ENCODE data around the gene ZNF281.

The ZNF281 gene

DNA sequence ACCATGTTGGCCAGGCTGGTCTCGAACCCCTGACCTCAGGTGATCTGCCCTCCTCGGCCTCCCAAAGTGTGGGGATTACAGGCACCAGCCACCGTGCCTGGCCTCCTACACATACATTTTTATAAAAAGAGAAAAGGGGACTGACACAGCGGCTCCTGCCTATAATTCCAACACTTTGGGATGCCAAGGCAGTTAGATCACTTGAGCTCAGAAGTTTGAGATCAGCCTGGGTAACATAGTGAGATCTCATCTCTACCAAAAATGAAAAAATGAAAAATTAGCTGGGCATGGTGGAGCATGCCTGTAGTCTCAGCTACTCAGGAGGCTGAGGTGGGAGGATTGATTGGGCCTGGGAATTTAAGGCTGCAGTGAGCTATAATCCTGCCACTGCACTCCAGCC lies 23.4 kb downstream of the ZNF281 start:
- DNase-seq (ENCODE audit: low read depth) = no peak

DNA sequence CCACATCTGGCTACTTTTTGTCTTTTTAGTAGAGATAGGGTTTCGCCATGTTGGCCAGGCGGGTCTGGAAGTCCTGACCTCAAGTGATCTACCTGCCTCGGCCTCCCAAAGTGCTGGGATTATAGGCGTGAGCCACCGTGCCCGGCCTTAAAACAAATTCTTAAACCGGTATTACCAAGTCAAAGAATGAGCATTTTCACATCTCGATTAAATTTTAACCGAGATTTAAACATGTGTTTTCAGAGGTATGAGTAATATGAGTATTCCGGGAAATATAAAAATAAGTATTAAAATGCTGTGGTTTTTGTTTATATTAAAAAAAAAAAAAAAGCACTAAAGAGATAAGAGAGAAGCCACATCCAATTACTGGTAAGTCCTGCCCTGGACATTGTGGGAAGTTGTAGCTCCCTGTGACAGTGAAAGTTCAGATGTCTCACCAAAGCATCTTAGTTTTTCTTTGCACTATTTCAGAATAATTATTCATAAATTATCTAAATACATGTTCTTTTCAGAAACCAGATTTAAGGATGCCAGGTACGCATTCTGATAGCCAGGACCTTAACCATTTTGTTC lies 24.9 kb downstream of the ZNF281 start:
- DNase-seq (ENCODE audit: low read depth) = no peak

DNA sequence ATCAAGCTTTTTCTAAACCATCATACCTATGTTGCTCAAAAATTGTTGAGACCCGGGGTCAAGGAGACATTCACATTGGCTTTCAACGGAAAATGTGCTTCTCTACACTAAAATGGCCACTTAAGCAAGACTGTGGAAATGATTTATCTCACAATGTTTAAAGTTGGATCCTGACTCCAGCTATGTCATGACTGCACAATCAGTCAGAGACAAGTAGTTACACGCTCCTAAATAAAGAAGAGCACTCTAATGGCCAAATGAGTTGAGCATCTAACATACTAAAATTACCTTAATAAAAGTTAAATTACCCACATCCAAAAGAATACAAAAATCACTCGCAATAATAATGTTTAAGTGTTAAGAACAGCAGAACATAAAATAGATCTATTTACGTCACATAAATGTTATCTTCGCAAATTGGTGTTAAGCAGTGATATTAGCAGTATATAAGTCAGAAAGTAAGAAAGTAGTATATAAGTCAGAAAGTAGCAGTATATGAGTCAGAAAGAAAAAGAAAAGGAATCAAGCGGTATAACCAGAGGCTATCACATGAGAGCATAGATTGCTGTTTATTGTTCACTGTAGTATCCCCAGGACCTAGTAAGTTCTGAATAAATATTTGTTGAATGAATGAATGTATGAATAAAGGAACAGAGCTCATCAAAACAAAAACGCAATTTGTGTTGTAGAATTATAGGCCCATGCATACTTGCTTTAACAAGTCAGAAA lies 28.4 kb downstream of the ZNF281 start:
- DNase-seq (ENCODE audit: low read depth) = no peak

DNA sequence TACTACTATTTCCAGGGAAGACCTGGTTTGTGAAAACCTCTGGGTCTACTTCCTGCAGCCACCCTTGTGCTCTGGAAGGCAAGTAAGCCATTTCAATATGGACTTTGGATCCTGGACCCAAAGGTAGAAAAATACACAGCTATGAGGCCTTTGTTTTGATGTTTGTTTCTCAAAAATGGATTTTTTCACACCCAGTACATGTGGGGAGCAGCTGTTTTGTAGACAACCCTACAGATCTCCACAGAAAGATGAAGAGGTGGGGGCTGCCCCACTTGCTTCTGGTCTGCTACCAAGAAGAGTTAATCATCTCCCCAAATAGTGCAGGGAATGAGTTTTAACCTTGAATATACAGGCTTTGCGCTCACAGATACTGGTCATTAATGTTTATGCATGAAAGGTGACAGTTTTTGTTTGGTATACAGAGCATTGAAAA lies 29.2 kb downstream of the ZNF281 start:
- DNase-seq (ENCODE audit: low read depth) = no peak

DNA sequence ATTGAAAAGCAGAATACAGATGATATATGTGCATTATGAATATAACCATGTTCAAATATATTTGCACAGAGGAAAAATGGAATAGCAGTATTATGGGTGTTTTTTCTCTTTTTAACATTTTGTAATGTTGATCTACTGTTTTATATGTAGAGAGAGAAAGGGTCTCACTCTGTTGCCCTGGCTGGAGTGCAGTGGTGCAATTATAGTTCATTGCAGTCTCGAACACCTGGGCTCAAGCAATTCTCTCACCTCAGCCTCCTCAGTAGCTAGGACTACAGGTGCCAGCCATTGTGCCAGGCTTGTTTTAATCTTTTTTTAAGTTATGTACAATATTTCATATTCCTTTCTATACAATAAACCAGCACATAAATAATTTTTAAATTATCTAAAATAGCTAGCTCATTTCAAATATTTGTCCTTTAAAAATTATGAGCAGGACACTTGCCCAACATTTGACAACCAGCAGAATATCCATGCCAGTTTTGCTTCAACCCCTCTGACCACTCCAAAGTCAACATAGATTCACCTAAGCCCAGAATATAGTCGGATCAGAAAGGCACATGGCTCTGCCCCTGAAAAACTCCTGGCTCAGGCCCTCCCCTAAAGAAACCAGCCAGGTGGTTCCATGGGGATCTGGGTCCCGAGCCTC lies 29.8 kb downstream of the ZNF281 start:
- DNase-seq (ENCODE audit: low read depth) = no peak

DNA sequence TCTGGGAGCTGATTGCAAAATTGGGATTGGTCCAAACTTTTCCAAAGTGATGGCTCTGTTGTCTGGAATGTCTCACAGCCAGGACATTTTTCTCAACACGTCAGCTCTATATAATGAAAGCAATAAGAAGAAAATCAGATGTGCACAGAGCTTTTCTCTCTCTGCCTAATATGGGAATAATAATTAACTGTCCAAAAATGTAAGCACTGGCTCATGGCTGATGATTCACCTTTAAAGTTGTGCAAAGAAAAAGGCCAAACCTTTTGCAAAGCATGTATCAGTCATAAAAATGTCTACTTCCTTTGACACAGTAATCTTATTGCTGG lies 30.4 kb downstream of the ZNF281 start:
- DNase-seq (ENCODE audit: low read depth) = peak; percentile 65

DNA sequence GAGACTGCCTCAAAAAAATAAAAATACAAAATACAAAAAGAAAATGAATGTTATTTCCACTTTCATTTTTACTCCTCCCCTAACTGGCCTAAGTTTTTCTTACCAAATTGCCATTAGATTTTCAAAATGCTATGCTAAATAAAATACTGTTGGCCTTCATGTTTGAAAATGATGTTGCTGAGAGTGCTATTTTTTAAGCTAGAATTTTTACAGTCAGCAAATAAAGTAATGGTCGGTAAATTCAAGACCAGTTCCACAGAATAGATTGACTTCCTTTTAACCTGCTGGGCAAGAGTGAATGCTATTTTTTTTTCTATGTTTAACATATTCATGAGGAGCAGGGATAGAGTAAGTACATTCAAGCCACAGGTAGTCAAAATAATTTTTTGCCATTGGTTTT lies 31.7 kb downstream of the ZNF281 start:
- no peak for DNase-seq (ENCODE audit: low read depth)

DNA sequence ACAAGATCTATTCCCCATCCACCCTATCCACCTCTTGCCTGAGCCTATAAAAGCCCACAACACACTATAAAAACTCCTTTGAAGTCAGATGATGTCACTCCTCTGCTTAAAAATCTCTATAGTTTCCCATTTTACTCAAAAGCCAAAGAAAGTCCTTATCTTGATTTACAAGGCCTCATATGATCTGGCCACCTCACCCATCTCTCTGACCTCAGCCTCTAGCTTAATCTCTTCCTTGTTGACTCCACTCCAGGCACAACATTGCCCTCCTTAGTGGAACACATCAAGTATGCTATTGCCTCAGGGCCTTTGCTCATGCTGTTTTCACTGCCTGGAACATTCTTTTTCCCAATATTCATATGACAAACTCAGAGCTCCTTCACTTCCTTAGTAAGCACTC lies 33.3 kb downstream of the ZNF281 start:
- DNase-seq (ENCODE audit: low read depth) = no peak

DNA sequence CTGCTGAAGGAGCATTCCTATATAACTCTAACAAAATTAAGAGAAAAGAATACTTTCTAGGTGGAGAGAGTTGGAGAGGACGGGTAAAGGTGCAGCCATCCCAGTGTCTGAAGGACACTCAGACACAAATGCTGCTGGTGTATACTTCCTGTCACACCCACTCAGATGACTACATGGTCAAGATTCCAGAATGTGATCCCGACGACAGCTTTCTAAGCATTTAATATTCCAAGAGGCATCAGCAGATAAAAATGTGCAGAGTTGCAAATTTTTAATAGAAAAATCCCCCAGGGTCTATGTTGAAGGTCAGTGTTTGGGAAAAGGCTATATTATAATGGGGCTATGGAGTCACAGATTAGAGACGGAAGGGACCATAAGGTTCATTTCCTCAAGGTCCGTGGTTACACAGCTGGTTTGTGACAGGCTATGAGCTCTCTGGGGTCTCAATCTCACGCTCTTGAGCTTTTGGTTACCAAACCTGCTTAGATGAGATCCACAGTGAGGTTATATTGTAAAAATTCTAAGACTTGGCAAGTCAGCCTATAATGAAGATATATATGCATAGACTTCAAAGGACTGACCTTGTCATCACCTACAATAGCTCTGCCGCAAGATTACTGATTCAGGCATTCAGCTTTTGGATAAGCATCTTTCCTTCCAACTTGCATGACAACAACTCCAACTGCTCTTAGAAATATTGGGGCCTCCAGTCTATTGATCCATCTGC lies 35.1 kb downstream of the ZNF281 start:
- no peak for DNase-seq (ENCODE audit: low read depth)

DNA sequence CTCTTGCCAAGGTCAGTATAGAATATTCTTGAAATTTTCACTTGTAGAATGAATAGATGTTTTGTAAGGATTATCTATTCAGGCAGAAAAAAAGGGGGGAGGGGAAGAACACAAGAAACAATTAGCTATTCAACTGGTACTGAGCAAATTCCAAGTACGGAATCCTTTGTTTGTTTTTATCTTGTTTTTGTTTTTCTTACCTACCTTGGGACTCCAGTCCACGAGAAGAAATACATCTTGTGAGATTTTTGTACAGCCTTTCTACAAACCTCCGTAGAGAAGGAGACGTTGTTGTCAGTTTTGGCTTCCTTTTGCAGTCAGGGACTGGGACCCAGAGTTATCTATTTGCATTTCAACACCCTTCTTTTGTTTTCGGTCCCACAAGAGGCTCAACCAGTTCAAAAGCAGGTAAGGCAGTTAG lies 36.0 kb downstream of the ZNF281 start:
- DNase-seq (ENCODE audit: low read depth) = no peak

DNA sequence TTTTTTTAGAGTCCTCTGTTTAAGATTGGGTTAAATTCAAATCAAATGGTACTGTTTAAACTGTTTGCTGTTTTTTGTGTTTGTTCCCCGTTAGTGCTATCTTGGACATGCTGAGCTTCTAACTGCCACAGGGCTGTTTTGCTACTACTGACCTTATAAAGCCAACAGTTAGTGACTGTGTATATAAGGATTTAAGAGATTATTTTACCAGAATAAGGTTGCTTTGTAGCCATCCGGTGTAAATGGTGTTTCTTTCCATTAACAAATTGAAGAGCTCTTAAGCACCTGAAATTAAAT lies 37.0 kb downstream of the ZNF281 start:
- no peak for DNase-seq (ENCODE audit: low read depth)

DNA sequence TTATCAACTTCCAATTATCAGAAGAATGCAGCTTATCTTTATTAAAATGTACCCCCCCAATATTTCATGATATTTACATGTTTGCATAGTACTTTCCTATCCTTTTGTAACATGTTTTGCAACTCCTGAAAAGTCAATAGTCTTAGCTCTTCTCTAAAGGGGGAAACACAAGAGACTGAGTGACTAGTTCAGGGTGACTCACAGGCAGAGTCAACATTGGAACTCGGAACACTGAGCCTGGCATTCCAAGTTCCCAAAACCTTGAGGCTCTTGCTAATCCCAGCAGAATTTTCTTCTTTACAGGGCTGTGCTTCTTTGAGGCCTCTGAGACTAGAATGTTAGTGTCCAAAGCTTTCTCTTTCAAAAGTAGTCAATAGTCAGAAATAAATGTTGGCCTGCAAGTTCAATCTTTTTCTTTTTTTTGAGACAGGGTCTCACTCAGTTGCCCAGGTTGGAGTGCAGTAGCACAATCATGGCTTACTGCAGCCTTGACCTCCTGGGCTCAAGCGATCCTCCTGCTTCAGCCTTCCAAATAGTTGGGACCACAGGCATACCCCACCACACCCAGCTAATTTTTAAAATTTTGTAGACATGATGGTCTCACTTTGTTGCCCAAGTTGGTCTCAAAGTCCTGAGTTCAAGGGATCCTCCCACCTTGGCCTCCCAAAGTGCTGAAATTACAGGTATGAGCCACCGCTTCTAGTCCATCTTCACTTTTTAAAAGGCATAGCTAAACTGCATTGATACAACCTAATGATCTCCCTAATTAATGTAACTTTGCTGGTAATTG lies 37.5 kb downstream of the ZNF281 start:
- DNase-seq (ENCODE audit: low read depth) = peak; percentile 16

DNA sequence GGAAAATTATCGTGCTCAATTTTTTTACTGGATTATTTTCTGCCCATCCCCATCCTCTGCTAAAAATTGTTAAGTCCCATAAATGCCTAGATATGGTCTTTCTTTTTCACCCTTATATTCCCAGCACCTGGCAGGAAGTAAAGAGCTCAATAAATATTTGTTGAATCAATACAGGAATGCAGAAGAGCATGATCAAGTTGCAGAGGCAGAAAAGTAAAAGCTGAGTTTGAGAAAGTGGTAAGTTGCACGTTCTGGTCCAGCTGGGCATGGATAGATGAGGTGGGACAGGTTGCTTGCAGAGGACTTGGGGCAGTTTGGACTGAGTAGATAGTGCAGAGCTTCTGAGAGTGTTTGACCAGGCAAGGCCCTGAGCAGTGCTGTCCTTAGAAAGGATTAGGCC lies 40.1 kb downstream of the ZNF281 start:
- DNase-seq (ENCODE audit: low read depth) = no peak

DNA sequence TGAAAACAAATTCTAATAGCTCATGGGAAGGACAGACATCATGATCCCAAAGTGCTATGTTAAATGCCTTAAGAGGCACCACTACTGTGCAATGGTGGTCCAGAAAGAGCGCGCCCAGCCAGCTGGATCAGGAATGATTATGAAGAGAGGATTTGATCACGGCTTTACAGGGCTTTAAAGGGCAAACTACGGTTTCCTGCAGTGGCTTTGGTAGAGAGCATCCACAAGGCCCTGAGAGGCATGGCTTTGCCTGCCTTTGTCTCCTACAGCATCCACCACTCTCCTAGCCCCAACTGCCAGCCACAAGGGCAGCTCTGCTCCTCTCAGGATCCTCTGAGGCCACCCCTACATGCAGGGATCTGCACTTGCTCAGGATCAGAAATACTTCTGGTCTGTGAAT lies 40.7 kb downstream of the ZNF281 start:
- DNase-seq (ENCODE audit: low read depth) = no peak

DNA sequence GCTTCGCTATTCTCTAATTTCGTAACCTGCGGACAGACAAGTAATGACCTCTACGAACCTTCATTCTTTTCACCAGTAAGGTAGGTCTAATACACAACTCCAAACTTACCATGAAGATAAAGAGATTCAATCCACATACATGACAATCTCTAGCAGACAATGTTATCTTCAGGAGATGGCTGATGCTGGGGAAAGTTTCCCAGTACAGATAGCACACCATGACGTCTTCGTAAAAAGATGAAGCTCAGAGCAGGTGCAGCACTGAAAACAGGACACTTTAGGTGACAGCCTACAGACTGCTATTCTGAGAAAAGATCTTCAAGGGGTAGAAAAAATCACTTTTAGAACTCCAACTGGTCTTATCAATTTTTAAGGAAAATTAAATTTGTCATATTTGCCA lies 41.3 kb downstream of the ZNF281 start:
- no peak for DNase-seq (ENCODE audit: low read depth)

DNA sequence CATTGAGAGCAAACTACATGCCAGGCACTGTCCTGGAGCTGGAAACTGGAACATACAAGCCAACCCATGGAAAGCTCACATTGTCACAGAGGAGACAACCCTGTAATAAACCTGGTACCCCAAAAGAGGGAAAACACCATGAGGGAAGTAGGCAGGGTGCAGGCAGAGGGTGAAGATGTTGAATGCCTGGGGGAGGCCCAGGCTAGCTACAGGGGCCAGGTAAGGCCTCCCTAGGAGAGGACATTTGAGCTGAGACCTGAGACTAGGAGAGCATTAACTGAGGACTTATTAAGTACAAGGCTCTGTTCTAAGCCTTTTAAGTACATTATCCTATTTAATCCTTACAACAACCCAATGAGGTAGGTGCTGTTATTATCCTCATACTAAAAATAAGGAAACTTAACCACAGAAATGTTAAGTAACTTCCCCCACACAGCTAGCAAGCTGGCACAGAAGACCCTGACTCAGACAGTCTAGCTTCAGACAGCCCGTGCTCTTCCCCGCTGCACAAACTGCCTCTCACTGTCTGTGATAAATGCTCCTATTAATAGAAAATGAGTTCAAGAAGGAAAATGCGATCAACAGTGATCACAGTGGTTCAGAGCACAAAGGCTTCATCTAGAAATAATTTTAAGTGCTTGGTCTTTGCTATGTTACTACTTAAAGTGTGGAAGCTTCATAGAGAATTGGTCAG lies 41.8 kb downstream of the ZNF281 start:
- no peak for DNase-seq (ENCODE audit: low read depth)

DNA sequence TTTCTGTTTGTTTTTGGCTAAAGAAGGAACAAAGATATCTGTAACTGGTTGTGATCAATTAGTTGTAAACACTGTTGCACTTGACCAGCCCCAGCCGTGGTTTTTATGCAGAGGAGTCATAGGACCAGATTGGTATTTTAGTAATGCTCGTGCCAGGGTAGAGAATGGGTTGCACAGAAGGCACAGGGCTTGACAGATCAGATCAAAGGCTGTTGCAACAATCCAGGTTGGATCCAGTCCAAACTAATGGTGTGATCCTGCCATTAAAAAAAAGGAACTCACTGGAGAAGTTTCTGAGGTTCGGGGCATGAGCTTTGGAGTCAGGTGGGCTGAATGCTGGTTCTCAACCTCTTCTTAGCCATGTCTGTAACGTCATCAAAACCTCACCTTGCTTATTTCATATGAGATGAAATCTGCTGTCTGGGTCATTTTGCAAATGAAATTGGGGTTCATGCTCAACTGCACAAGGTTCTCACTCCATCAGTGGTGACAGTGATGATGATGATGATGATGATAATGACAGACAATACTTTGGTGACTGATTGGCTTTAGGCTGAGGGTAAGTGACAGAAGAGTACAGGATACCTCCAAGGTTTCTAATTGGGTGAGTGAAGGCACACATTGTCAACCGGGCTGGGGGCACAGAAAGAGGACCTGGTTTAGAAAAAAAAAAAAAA lies 43.1 kb downstream of the ZNF281 start:
- no peak for DNase-seq (ENCODE audit: low read depth)

DNA sequence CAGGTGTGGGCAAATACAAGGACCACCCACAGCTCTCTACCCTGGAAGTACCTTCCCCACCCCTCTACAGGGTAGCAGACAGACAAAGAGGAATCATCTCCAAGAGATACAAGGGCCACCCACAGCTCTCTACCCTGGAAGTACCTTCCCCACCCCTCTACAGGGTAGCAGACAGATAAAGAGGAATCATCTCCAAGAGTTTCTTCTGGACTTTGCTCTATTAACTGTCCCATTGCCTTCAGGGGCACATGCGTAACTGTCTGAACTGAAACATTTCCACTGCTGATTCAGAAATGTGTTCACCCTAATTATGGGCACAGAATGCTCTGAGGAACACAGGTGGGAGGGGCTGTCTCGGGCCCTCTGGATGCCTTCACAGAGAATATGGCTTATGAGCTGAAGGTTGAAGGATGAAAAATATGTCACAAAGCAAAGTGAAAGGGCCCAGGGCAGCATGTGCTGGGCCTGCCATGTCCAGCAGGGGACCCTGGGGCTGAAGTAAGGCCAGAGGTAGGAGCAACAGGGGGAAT lies 43.9 kb downstream of the ZNF281 start:
- DNase-seq (ENCODE audit: low read depth) = no peak

DNA sequence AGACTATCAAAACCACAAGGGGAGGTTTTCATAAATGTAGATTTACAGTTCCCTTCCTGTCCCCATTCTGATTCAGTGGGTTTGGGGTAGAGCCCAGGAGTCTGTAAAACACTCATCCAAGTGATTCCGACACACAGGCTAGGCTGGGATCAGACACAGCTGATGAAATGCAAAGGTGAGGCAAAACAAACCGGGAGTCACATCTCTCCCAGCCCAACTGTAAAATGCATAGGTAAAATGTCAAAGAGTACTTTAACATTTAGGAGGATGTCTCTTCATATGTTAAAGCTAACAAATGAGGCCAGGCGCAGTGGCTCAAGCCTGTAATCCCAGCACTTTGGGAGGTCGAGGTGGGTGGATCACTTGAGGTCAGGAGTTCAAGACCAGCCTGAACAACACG lies 45.0 kb downstream of the ZNF281 start:
- DNase-seq (ENCODE audit: low read depth) = no peak

DNA sequence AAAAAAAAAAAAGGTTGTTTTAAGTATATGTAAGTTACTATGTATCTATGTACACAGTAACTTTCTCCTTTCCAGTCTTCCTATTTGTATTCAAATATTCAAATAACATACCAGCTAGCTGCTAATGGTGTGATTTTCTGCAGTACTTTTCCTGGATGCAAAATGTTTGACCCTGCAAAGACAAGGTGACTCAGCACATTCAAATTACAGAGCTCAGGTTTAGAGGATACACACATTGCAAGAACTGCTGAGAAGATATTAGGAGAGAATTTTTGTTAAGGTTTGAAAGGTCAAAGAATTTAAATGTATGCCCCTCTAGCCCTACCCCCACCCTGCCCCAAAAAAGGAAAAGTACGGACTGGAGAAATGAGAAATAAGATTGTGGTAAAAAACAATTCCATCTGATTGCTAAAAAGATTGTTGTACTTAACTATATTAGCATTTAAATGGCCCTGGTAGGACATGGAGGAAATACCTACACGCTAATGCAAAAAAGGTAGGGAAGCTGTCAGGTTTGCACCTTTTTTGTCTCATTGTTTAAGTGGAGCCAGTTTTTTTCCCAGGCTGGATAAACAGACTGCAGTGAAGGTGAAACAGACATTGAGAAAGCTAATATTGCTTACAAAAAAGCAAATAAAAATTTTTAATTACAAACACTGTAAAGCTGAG lies 45.6 kb downstream of the ZNF281 start:
- no peak for DNase-seq (ENCODE audit: low read depth)
